Measurements from ENCODE around the gene RNF11. TPM values are rescaled to one million over a fixed set of nuclear protein-coding genes. Genes with fewer than 3 reads are reported as not detected.

Gene RNF11
- total RNA-seq, 4 donors from 2014 or later, result 70.6 to 110 (median 82.8) TPM

GRCh38 chr1:51214615-51215131 is 21.4 kb upstream of the RNF11 start:
- Histone ChIP-seq H3K4me3 (no peak overlapping the region), H3K27ac (peak overlapping the region in 1 of 4 donors; percentile 60), H3K36me3 (no peaks in the 10 kb centered on the region), H3K27me3 (no peaks in the 10 kb centered on the region), H3K4me1 (peaks cover 4 to 19% (median 5%) of the 10 kb centered on the region in 3 donors), H3K9me3 (no peaks in the 10 kb centered on the region)
- TF ChIP-seq POLR2A (IDR thresholded peaks at IDR 0.05) (no peak), CTCF (IDR thresholded peaks at IDR 0.05) (no peak)
- intact Hi-C loops (cut with DNase I), result no loop called here
- WGBS, 2 donors, result 24 to 27% methylated on average over 7 of the region's 7 CpGs
- DNase-seq, result no peak

GRCh38 chr1:51215169-51215568 is 20.9 kb upstream of the RNF11 start:
- DNase-seq, result no peak
- peaks cover 4 to 20% (median 5%) of the 10 kb centered on the region in 3 donors for H3K4me1 ChIP-seq
- H3K27ac ChIP-seq, result peak overlapping the region in 2 of 4 donors; percentile 20 to 60
- 75 to 92% methylated on average over 1 of the region's 1 CpG for WGBS, 2 donors
- no peaks in the 10 kb centered on the region for H3K27me3 ChIP-seq
- intact Hi-C loops (cut with DNase I), result no loop called here
- TF ChIP-seq POLR2A (IDR thresholded peaks at IDR 0.05) (no peak), CTCF (IDR thresholded peaks at IDR 0.05) (no peak)
- no peaks in the 10 kb centered on the region for H3K36me3 ChIP-seq
- no peaks in the 10 kb centered on the region for H3K9me3 ChIP-seq
- H3K4me3 ChIP-seq, result no peak overlapping the region

GRCh38 chr1:51216631-51217030 is 19.4 kb upstream of the RNF11 start:
- WGBS, 2 donors, result 86 to 99% methylated on average over 4 of the region's 4 CpGs
- TF ChIP-seq POLR2A (IDR thresholded peaks at IDR 0.05) (no peak), CTCF (IDR thresholded peaks at IDR 0.05) (no peak)
- no peaks in the 10 kb centered on the region for H3K36me3 ChIP-seq
- H3K4me3 ChIP-seq, result no peak overlapping the region
- no peak overlapping the region for H3K27ac ChIP-seq
- no peak for DNase-seq
- no peaks in the 10 kb centered on the region for H3K27me3 ChIP-seq
- intact Hi-C loops (cut with DNase I), result no loop called here
- no peaks in the 10 kb centered on the region for H3K9me3 ChIP-seq
- peaks cover 4 to 31% (median 7%) of the 10 kb centered on the region in 3 donors for H3K4me1 ChIP-seq

GRCh38 chr1:51217101-51217500 is 19.0 kb upstream of the RNF11 start:
- intact Hi-C loops (cut with DNase I), result no loop called here
- 82 to 89% methylated on average over 2 of the region's 2 CpGs for WGBS, 2 donors

GRCh38 chr1:51218570-51218969 is 17.5 kb upstream of the RNF11 start:
- no peaks in the 10 kb centered on the region for H3K27me3 ChIP-seq
- H3K36me3 ChIP-seq, result no peaks in the 10 kb centered on the region
- peaks cover 4 to 31% (median 7%) of the 10 kb centered on the region in 3 donors for H3K4me1 ChIP-seq
- no peak for DNase-seq
- no peak for TF ChIP-seq POLR2A (IDR thresholded peaks at IDR 0.05)
- TF ChIP-seq CTCF (IDR thresholded peaks at IDR 0.05), result no peak
- no peaks in the 10 kb centered on the region for H3K9me3 ChIP-seq
- no peak overlapping the region for H3K27ac ChIP-seq
- intact Hi-C loops (cut with DNase I), result no loop called here
- WGBS, 2 donors, result 83 to 93% methylated on average over 2 of the region's 2 CpGs
- H3K4me3 ChIP-seq, result no peak overlapping the region

More at GRCh38 chr1:51217101-51217500, 19.0 kb upstream of the RNF11 start:
- no peaks in the 10 kb centered on the region for H3K27me3 ChIP-seq
- H3K36me3 ChIP-seq, result no peaks in the 10 kb centered on the region
- no peak for TF ChIP-seq CTCF (IDR thresholded peaks at IDR 0.05)
- no peak for TF ChIP-seq POLR2A (IDR thresholded peaks at IDR 0.05)
- H3K4me3 ChIP-seq, result no peak overlapping the region
- no peak for DNase-seq
- no peaks in the 10 kb centered on the region for H3K9me3 ChIP-seq
- no peak overlapping the region for H3K27ac ChIP-seq
- H3K4me1 ChIP-seq, result peaks cover 4 to 31% (median 7%) of the 10 kb centered on the region in 3 donors

Measured in esophagus squamous epithelium (tissue), 5 donors.